Jurkat, Clone E6-1 (cell line): ENCODE results near the gene RBM38.
A peak's percentile ranks its signal among the peaks of the same experiment; 100 is the strongest.

Source experiments
- DNase-seq: peaks from one replicate; pipeline ENCODE4 v3.0.0-alpha.2; 2011; ENCODE audit warnings: low read depth, low spot score
- H3K4me3 ChIP-seq: 2 replicates; pipeline ENCODE4 v1.5.1; 2011; ENCODE audit warnings: mild to moderate bottlenecking, low read length, control low read depth, moderate library complexity

The RBM38 gene

GRCh38 chr20:57387945-57388371 lies 3.2 kb upstream of the RBM38 start:
- H3K4me3 ChIP-seq: no peak overlapping the region
- DNase-seq: no peak

- no peak overlapping the region for H3K4me3 ChIP-seq
- no peak for DNase-seq
Observed at GRCh38 chr20:57388953-57389694, 2.1 kb upstream of the RBM38 start.

- DNase-seq: no peak
- H3K4me3 ChIP-seq: no peak overlapping the region; the same call in 1 of the 2 replicates
Observed at GRCh38 chr20:57389695-57390603, 1.2 kb upstream of the RBM38 start.

GRCh38 chr20:57391439-57392301 lies 474 bp downstream of the RBM38 start:
- peak overlapping the region; percentile 59 for H3K4me3 ChIP-seq
- no peak for DNase-seq

- peak overlapping the region; percentile 59 for H3K4me3 ChIP-seq
- DNase-seq: peak; percentile 93
Observed at GRCh38 chr20:57392512-57393271, 1.5 kb downstream of the RBM38 start.

- H3K4me3 ChIP-seq: peak overlapping the region; percentile 59
- DNase-seq: no peak
Observed at GRCh38 chr20:57393321-57394120, 2.3 kb downstream of the RBM38 start.

- H3K4me3 ChIP-seq: no peak overlapping the region
- DNase-seq: no peak
Observed at GRCh38 chr20:57394121-57395082, 3.2 kb downstream of the RBM38 start.

GRCh38 chr20:57395111-57395966 lies 4.1 kb downstream of the RBM38 start:
- no peak overlapping the region for H3K4me3 ChIP-seq
- DNase-seq: no peak

GRCh38 chr20:57396212-57396983 lies 5.2 kb downstream of the RBM38 start:
- no peak for DNase-seq
- no peak overlapping the region for H3K4me3 ChIP-seq

GRCh38 chr20:57396984-57397692 lies 5.9 kb downstream of the RBM38 start:
- no peak overlapping the region for H3K4me3 ChIP-seq
- DNase-seq: no peak

GRCh38 chr20:57397693-57398108 lies 6.5 kb downstream of the RBM38 start:
- peak overlapping the region; percentile 36 for H3K4me3 ChIP-seq

GRCh38 chr20:57398231-57398821 lies 7.1 kb downstream of the RBM38 start:
- peak overlapping the region; percentile 36 for H3K4me3 ChIP-seq
- DNase-seq: peak; percentile 89

More at GRCh38 chr20:57397693-57398108, 6.5 kb downstream of the RBM38 start:
- DNase-seq: peak; percentile 31

GRCh38 chr20:57398901-57399535 lies 7.8 kb downstream of the RBM38 start:
- DNase-seq: no peak
- peak overlapping the region; percentile 36 for H3K4me3 ChIP-seq
